Parathyroid adenoma (tissue), 2 donors: Measurements from ENCODE around the gene CHST10.

ENCODE experiments used
- H2AFZ ChIP-seq: fragments of 300-600 bp; sonication (generic); one replicate; pipeline ENCODE4 v1.7.0; 2017; ENCODE audit warnings: antibody characterized with exemption, mild to moderate bottlenecking
- H3K27ac ChIP-seq: fragments of 300-600 bp; sonication (generic); one replicate; pipeline ENCODE4 v1.7.0; 2017
- H3K27me3 ChIP-seq: fragments of 300-600 bp; sonication (generic); one replicate; pipeline ENCODE4 v1.7.0; 2017; ENCODE audit warnings: low read length; ENCODE audit not compliant: control insufficient read depth, insufficient read depth
- H3K36me3 ChIP-seq: fragments of 300-600 bp; sonication (generic); one replicate; pipeline ENCODE4 v1.7.0; 2017; ENCODE audit warnings: low read length; ENCODE audit not compliant: control insufficient read depth, insufficient read depth
- H3K4me1 ChIP-seq: fragments of 300-600 bp; sonication (generic); one replicate; pipeline ENCODE4 v1.7.0; 2017; ENCODE audit warnings: control low read depth
- H3K4me2 ChIP-seq: fragments of 300-600 bp; sonication (generic); one replicate; pipeline ENCODE4 v1.7.0; 2017; ENCODE audit warnings: low read length
- H3K4me3 ChIP-seq: fragments of 300-600 bp; sonication (generic); one replicate; pipeline ENCODE4 v1.7.0; 2017; ENCODE audit warnings: low read depth, low read length
- H3K79me2 ChIP-seq: fragments of 300-600 bp; sonication (generic); one replicate; pipeline ENCODE4 v1.7.0; 2017; ENCODE audit warnings: control low read depth
- H3K9ac ChIP-seq: fragments of 300-600 bp; sonication (generic); one replicate; pipeline ENCODE4 v1.7.0; 2017; ENCODE audit warnings: mild to moderate bottlenecking
- H3K9me3 ChIP-seq: fragments of 300-600 bp; sonication (generic); one replicate; pipeline ENCODE4 v1.7.0; 2017; ENCODE audit warnings: low read length; ENCODE audit not compliant: control insufficient read depth
- CTCF ChIP-seq: fragments of 300-600 bp; sonication (generic); IDR thresholded peaks from one replicate; pipeline ENCODE4 v1.7.0; 2017; ENCODE audit warnings: antibody characterized with exemption, mild to moderate bottlenecking
- donor health status: primary hyperparathyroidism.

CHST10 gene

GRCh38 chr2:100395532-100396350 is 21.7 kb downstream of the CHST10 start:
- Histone ChIP-seq H3K9me3 (no peaks in the 10 kb centered on the region), H3K4me1 (peaks cover 7% of the 10 kb centered on the region), H3K79me2 (no peaks in the 10 kb centered on the region), H3K4me2 (no peak overlapping the region), H3K36me3 (no peaks in the 10 kb centered on the region), H2AFZ (no peak overlapping the region), H3K9ac (no peak overlapping the region), H3K27me3 (no peaks in the 10 kb centered on the region), H3K27ac (no peak overlapping the region), H3K4me3 (no peak overlapping the region)
- TF ChIP-seq CTCF, result no peak

DNA sequence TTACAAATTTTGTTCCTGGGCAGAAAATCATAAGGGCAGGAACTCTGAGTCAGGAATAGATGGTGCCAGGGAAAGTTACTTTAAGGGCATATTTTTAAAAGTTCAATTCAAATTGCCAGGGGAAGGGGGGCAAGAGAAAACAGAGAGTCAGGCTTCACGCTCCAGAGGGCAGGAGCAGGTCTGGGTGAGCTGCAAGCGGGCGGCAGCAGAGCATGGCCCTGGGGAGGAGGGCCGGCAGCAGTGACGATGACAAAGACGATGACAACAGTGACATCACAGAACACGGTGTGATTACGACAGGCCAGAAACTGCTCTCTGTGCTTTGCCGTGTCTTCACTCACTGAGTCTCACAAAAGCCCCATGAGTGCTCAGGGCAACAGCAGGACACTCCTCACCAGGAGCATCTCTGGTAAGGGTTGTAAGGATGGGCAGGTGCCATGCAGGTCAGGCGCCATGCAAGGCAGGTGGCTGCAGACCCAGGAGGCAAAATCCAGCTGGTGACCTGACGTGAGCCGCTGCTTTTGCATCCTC is 23.3 kb downstream of the CHST10 start:
- H3K9me3 ChIP-seq, result no peaks in the 10 kb centered on the region
- no peak overlapping the region for H3K4me3 ChIP-seq
- no peak overlapping the region for H3K4me2 ChIP-seq
- H3K79me2 ChIP-seq, result no peaks in the 10 kb centered on the region
- peaks cover 7% of the 10 kb centered on the region for H3K4me1 ChIP-seq
- no peak overlapping the region for H3K9ac ChIP-seq
- H3K36me3 ChIP-seq, result no peaks in the 10 kb centered on the region
- H2AFZ ChIP-seq, result no peak overlapping the region
- TF ChIP-seq CTCF, result no peak
- no peaks in the 10 kb centered on the region for H3K27me3 ChIP-seq
- H3K27ac ChIP-seq, result peak overlapping the region; percentile 58

- Histone ChIP-seq H3K27me3 (no peaks in the 10 kb centered on the region), H3K4me2 (no peak overlapping the region), H3K79me2 (no peaks in the 10 kb centered on the region), H3K4me3 (no peak overlapping the region), H3K9me3 (no peaks in the 10 kb centered on the region), H3K9ac (no peak overlapping the region), H3K4me1 (peaks cover 7% of the 10 kb centered on the region), H3K27ac (peak overlapping the region; percentile 58), H3K36me3 (no peaks in the 10 kb centered on the region), H2AFZ (no peak overlapping the region)
- TF ChIP-seq CTCF, result no peak
These were observed 24.1 kb downstream of the CHST10 start for GRCh38 chr2:100393362-100393761.

- H3K79me2 ChIP-seq, result no peaks in the 10 kb centered on the region
- no peak overlapping the region for H2AFZ ChIP-seq
These were observed 24.8 kb downstream of the CHST10 start for GRCh38 chr2:100392715-100393114.

More at GRCh38 chr2:100392715-100393114, 24.8 kb downstream of the CHST10 start:
- Histone ChIP-seq H3K27ac (no peak overlapping the region), H3K4me3 (no peak overlapping the region), H3K9me3 (no peaks in the 10 kb centered on the region), H3K27me3 (no peaks in the 10 kb centered on the region), H3K36me3 (no peaks in the 10 kb centered on the region), H3K4me2 (no peak overlapping the region), H3K9ac (no peak overlapping the region), H3K4me1 (peaks cover 7% of the 10 kb centered on the region)
- no peak for TF ChIP-seq CTCF
